K562 (cell line): ENCODE results near the gene NUP155. TPM values are rescaled to one million over a fixed set of nuclear protein-coding genes. Genes with fewer than 3 reads are reported as not detected.

Source experiments
- BCL6 ChIP-seq: fragments of 250-450 bp; sonication (Bioruptor Pico); IDR thresholded peaks from 2 replicates; pipeline ENCODE4 v1.4.0; 2020
- EGR1 ChIP-seq: fragments of 450-650 bp; conservative IDR thresholded peaks from 2 replicates; pipeline ENCODE4 v1.6.1; 2017; ENCODE audit warnings: mild to moderate bottlenecking
- GMEB1 ChIP-seq: fragments of 250-450 bp; sonication (Bioruptor Pico); IDR thresholded peaks from 2 replicates; pipeline ENCODE4 v1.4.0; 2020; ENCODE audit warnings: mild to moderate bottlenecking
- HCFC1 ChIP-seq: IDR thresholded peaks from 2 replicates; pipeline ENCODE4 v1.6.1; 2012; ENCODE audit warnings: low read depth, low read length, improper control_type of control experiment
- IFI16 ChIP-seq: fragments of 250-450 bp; sonication (Bioruptor Pico); IDR thresholded peaks from 2 replicates; pipeline ENCODE4 v2.1.2; 2022; ENCODE audit warnings: mild to moderate bottlenecking, inconsistent platforms
- SMARCE1 ChIP-seq: fragments of 450-650 bp; IDR thresholded peaks from 2 replicates; pipeline ENCODE4 v1.7.1; 2016; ENCODE audit warnings: mild to moderate bottlenecking
- XRCC3 ChIP-seq: fragments of 450-650 bp; IDR thresholded peaks from 2 replicates; pipeline ENCODE4 v1.6.1; 2017; ENCODE audit warnings: mild to moderate bottlenecking, moderate library complexity
- XRCC4 ChIP-seq: IDR thresholded peaks from one replicate; pipeline ENCODE4 v1.6.1; 2011; ENCODE audit not compliant: insufficient read depth, insufficient read length; ENCODE audit errors: extremely low read depth
- ZNF507 ChIP-seq: conservative IDR thresholded peaks from 2 replicates; pipeline ENCODE4 v1.6.1; 2017; ENCODE audit warnings: missing genetic modification characterization, missing compliant biosample characterization
- ZNF592 ChIP-seq: fragments of 450-650 bp; IDR thresholded peaks from 2 replicates; pipeline ENCODE4 v1.6.1; 2017; ENCODE audit warnings: antibody characterized with exemption, mild to moderate bottlenecking
- ZNF717 ChIP-seq: fragments of 250-450 bp; sonication (Bioruptor Pico); IDR thresholded peaks from 2 replicates; pipeline ENCODE4 v1.5.0; 2021
- ZNF780A ChIP-seq: fragments of 250-450 bp; sonication (Bioruptor Pico); IDR thresholded peaks from 2 replicates; pipeline ENCODE4 v1.5.0; 2021; ENCODE audit warnings: mild to moderate bottlenecking
- ZNF785 ChIP-seq: fragments of 250-450 bp; sonication (Bioruptor Pico); IDR thresholded peaks from 2 replicates; pipeline ENCODE4 v1.4.0; 2020; ENCODE audit warnings: mild to moderate bottlenecking
- ZNF79 ChIP-seq: fragments of 250-450 bp; sonication (Bioruptor Pico); IDR thresholded peaks from 2 replicates; pipeline ENCODE4 v1.4.0; 2020; ENCODE audit warnings: low read depth, mild to moderate bottlenecking, moderate library complexity
- polyA plus RNA-seq, 8 experiments: library from polyadenylated mRNA; depleted of rRNA in 4 of 8; stranded (reverse) in 5 of 8; unstranded in 3 of 8; fragments of >200 nt; fragmentation: Nextera tagmentation in 2 of 8; fragmentation: Illumina TruSeq in 1 of 8; extraction: Ambion mirVana in 2 of 8; extraction: Trizol in 1 of 8; gene quantifications; 2 replicates each; pipeline versions ENCODE4 v1.2.1 to v1.2.3, GENCODE V29; 2011 to 2014; ENCODE audit warnings: inconsistent platforms in 1 of 8, missing spikeins in 1 of 8
- total RNA-seq, 7 experiments: library from RNA; depleted of rRNA in 6 of 7; stranded (reverse); fragments of >200 nt in 6 of 7; fragmentation: Illumina TruSeq in 2 of 7; extraction: Trizol in 2 of 7; gene quantifications; 2 replicates each; pipeline versions ENCODE4 v1.2.1 to v1.2.3, GENCODE V29; 2011 to 2021; ENCODE audit warnings: low replicate concordance in 1 of 7
- TF ChIP-seq, protein P1 (sequence below): sonication (generic); formaldehyde crosslinking; IDR thresholded peaks from 2 replicates; pipeline ENCODE4 v1.8.0; 2022; ENCODE audit warnings: mild to moderate bottlenecking, missing genetic modification reagents
- TF ChIP-seq, protein P2 (sequence below): fragments of 250-450 bp; sonication (Bioruptor Pico); IDR thresholded peaks from 2 replicates; pipeline ENCODE4 v1.5.0; 2020; ENCODE audit warnings: mild to moderate bottlenecking, borderline replicate concordance
- TF ChIP-seq, protein P3 (sequence below): fragments of 450-650 bp; IDR thresholded peaks from 2 replicates; pipeline ENCODE4 v1.6.1; 2016; ENCODE audit warnings: borderline replicate concordance

The NUP155 gene
- total and polyA plus RNA-seq, 9 of the 15 experiments (the other 6 are each of a cell fraction or from before 2014, with no cell fraction given): 39.3 to 130 (median 77.0) TPM

- TF ChIP-seq GMEB1 (CRISPR knock-in tag) (peak; percentile 61), ZNF79 (CRISPR knock-in tag) (no peak), ZNF717 (CRISPR knock-in tag) (no peak), EGR1 (peak; percentile 74; the same call in 1 of the 2 replicates), ZNF507 (tag) (no peak), BCL6 (no peak), ZNF592 (peak; percentile 89), HCFC1 (peak; percentile 89), IFI16 (CRISPR knock-in tag) (no peak), XRCC4 (no peak), ZNF785 (no peak), SMARCE1 (peak; percentile 84), XRCC3 (no peak), ZNF780A (CRISPR knock-in tag) (no peak)
- TF ChIP-seq, protein P1, sequence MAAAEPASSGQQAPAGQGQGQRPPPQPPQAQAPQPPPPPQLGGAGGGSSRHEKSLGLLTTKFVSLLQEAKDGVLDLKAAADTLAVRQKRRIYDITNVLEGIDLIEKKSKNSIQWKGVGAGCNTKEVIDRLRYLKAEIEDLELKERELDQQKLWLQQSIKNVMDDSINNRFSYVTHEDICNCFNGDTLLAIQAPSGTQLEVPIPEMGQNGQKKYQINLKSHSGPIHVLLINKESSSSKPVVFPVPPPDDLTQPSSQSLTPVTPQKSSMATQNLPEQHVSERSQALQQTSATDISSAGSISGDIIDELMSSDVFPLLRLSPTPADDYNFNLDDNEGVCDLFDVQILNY (CRISPR knock-in tag): no peak
- TF ChIP-seq, protein P2, sequence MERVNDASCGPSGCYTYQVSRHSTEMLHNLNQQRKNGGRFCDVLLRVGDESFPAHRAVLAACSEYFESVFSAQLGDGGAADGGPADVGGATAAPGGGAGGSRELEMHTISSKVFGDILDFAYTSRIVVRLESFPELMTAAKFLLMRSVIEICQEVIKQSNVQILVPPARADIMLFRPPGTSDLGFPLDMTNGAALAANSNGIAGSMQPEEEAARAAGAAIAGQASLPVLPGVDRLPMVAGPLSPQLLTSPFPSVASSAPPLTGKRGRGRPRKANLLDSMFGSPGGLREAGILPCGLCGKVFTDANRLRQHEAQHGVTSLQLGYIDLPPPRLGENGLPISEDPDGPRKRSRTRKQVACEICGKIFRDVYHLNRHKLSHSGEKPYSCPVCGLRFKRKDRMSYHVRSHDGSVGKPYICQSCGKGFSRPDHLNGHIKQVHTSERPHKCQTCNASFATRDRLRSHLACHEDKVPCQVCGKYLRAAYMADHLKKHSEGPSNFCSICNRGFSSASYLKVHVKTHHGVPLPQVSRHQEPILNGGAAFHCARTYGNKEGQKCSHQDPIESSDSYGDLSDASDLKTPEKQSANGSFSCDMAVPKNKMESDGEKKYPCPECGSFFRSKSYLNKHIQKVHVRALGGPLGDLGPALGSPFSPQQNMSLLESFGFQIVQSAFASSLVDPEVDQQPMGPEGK (CRISPR knock-in tag): peak; percentile 81; the same call in 1 of the 2 replicates
- TF ChIP-seq, protein P3, sequence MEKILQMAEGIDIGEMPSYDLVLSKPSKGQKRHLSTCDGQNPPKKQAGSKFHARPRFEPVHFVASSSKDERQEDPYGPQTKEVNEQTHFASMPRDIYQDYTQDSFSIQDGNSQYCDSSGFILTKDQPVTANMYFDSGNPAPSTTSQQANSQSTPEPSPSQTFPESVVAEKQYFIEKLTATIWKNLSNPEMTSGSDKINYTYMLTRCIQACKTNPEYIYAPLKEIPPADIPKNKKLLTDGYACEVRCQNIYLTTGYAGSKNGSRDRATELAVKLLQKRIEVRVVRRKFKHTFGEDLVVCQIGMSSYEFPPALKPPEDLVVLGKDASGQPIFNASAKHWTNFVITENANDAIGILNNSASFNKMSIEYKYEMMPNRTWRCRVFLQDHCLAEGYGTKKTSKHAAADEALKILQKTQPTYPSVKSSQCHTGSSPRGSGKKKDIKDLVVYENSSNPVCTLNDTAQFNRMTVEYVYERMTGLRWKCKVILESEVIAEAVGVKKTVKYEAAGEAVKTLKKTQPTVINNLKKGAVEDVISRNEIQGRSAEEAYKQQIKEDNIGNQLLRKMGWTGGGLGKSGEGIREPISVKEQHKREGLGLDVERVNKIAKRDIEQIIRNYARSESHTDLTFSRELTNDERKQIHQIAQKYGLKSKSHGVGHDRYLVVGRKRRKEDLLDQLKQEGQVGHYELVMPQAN: peak; percentile 93; the same call in 1 of the 2 replicates
Observed at GRCh38 chr5:37370864-37371726, at the start of gene NUP155 (continued).
